ENCODE measurements around the gene ZFYVE28. TPM values are rescaled to one million over a fixed set of nuclear protein-coding genes. Genes with fewer than 3 reads are reported as not detected.

The ZFYVE28 gene
- total and polyA plus RNA-seq, 10 of the 15 experiments (the other 5 are each of a cell fraction or from before 2014, with no cell fraction given) = 0.06 to 1.9 (median 0.22) TPM; not detected in 1

DNA sequence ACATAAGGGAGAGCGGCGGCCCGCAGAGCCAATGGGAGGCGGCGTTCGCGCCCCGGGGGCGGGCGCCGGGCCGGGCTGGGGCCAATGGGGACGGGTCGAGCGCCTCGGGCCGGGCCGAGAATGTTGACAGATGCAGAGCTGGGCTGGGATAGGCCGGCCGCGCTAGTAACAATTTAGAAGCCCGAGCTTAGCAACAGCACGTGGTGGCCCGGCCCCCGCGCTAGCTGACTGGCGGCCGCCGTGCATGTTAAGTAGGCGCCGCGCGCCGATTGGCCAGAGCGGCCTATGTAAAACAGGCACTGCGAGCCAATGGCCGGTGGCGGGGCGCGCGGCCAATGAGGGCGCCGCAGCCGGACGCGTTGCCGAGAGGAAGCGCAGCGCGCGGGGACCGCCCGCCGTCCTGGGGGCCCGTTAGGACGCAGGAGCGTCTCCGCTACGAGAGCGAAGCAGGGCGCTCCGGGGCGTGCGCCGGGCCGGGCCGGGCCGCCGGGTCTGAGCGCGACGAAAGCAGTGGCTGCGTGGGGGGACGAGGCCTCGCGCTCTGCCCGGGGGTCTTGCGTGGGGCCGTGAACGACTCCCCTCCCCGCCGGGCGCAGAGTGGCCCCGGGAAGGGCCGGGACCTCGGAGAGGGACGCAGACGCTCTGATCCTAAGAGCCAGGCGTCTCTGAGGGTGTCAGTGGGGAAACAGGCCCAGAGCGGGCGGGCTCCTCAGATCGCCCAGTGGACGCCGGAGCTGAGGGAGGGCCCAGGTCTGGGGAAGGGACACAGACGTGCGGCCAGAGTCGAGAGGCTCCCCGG lies 156.1 kb downstream of the ZFYVE28 start (continued):
- TF ChIP-seq, protein P1, sequence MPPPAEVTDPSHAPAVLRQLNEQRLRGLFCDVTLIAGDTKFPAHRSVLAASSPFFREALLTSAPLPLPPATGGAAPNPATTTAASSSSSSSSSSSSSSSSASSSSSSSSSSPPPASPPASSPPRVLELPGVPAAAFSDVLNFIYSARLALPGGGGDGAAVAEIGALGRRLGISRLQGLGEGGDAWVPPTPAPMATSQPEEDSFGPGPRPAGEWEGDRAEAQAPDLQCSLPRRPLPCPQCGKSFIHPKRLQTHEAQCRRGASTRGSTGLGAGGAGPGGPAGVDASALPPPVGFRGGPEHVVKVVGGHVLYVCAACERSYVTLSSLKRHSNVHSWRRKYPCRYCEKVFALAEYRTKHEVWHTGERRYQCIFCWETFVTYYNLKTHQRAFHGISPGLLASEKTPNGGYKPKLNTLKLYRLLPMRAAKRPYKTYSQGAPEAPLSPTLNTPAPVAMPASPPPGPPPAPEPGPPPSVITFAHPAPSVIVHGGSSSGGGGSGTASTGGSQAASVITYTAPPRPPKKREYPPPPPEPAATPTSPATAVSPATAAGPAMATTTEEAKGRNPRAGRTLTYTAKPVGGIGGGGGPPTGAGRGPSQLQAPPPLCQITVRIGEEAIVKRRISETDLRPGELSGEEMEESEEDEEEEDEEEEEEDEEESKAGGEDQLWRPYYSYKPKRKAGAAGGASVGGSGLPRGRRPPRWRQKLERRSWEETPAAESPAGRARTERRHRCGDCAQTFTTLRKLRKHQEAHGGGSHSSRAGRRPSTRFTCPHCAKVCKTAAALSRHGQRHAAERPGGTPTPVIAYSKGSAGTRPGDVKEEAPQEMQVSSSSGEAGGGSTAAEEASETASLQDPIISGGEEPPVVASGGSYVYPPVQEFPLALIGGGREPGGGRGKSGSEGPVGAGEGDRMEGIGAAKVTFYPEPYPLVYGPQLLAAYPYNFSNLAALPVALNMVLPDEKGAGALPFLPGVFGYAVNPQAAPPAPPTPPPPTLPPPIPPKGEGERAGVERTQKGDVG (CRISPR knock-in tag; IDR thresholded peaks at IDR 0.05) = no peak
- TF ChIP-seq ZSCAN29 (IDR thresholded peaks at IDR 0.05) (no peak), BHLHE40 (IDR thresholded peaks at IDR 0.05; ENCODE audit: borderline replicate concordance in 1 of 2, low read depth in 2 of 2, low read length in 1 of 2) (peak; percentile 87 to 93; a peak in 3 of 4 replicates), KDM1A (IDR thresholded peaks at IDR 0.05; ENCODE audit: borderline replicate concordance) (no peak), NFYA (IDR thresholded peaks at IDR 0.05; ENCODE audit: borderline replicate concordance, low read depth, low read length) (0 out of 2 replicates have a peak, but pooled peaks have one; percentile 7), DPF2 (IDR thresholded peaks at IDR 0.05) (peak; percentile 98), FOXK2 (IDR thresholded peaks at IDR 0.05) (no peak), GABPA (IDR thresholded peaks at IDR 0.05; ENCODE audit: low read depth) (no peak), SREBF1 (IDR thresholded peaks at IDR 0.05; ENCODE audit: low read length) (no peak), CREB1 (IDR thresholded peaks at IDR 0.05; ENCODE audit: low read depth) (peak; percentile 74), PBX3 (IDR thresholded peaks at IDR 0.05; ENCODE audit: insufficient replicate concordance, low read depth, low read length) (peak; percentile 98), MAX (IDR thresholded peaks at IDR 0.05; ENCODE audit: low read depth, low read length) (peak; percentile 88), ZNF207 (IDR thresholded peaks at IDR 0.05; ENCODE audit: borderline replicate concordance) (peak; percentile 26; the same call in 1 of the 2 replicates), POU2F2 (IDR thresholded peaks at IDR 0.05; ENCODE audit: borderline replicate concordance, low read depth, low read length) (peak; percentile 35; the same call in 1 of the 3 replicates), NFXL1 (IDR thresholded peaks at IDR 0.05; ENCODE audit: borderline replicate concordance) (no peak), HDGF (IDR thresholded peaks at IDR 0.05) (no peak; the same call in 1 of the 2 replicates), HDAC2 (IDR thresholded peaks at IDR 0.05) (no peak), EGR1 (IDR thresholded peaks at IDR 0.05; ENCODE audit: borderline replicate concordance in 1 of 2, low read depth in 2 of 2, low read length in 2 of 2) (no peak)
- TF ChIP-seq, protein P2, sequence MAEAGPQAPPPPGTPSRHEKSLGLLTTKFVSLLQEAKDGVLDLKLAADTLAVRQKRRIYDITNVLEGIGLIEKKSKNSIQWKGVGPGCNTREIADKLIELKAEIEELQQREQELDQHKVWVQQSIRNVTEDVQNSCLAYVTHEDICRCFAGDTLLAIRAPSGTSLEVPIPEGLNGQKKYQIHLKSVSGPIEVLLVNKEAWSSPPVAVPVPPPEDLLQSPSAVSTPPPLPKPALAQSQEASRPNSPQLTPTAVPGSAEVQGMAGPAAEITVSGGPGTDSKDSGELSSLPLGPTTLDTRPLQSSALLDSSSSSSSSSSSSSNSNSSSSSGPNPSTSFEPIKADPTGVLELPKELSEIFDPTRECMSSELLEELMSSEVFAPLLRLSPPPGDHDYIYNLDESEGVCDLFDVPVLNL (IDR thresholded peaks at IDR 0.05; ENCODE audit: low read depth, low read length) = no peak
- TF ChIP-seq, protein P3, sequence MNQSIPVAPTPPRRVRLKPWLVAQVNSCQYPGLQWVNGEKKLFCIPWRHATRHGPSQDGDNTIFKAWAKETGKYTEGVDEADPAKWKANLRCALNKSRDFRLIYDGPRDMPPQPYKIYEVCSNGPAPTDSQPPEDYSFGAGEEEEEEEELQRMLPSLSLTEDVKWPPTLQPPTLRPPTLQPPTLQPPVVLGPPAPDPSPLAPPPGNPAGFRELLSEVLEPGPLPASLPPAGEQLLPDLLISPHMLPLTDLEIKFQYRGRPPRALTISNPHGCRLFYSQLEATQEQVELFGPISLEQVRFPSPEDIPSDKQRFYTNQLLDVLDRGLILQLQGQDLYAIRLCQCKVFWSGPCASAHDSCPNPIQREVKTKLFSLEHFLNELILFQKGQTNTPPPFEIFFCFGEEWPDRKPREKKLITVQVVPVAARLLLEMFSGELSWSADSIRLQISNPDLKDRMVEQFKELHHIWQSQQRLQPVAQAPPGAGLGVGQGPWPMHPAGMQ (IDR thresholded peaks at IDR 0.05; ENCODE audit: borderline replicate concordance) = no peak
- TF ChIP-seq, protein P4, sequence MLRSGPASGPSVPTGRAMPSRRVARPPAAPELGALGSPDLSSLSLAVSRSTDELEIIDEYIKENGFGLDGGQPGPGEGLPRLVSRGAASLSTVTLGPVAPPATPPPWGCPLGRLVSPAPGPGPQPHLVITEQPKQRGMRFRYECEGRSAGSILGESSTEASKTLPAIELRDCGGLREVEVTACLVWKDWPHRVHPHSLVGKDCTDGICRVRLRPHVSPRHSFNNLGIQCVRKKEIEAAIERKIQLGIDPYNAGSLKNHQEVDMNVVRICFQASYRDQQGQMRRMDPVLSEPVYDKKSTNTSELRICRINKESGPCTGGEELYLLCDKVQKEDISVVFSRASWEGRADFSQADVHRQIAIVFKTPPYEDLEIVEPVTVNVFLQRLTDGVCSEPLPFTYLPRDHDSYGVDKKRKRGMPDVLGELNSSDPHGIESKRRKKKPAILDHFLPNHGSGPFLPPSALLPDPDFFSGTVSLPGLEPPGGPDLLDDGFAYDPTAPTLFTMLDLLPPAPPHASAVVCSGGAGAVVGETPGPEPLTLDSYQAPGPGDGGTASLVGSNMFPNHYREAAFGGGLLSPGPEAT (IDR thresholded peaks at IDR 0.05; ENCODE audit: low read depth) = no peak

All from GM12878 (cell line).